Neural cell (in vitro differentiated cells): ENCODE results near the gene MEF2A. TPM values are rescaled to one million over a fixed set of nuclear protein-coding genes. Genes with fewer than 3 reads are reported as not detected.

Experiments used
- H2AFZ ChIP-seq: fragments of 200-600, 300-800 bp; sonication (generic), shearing (Covaris generic); 2 replicates; pipeline ENCODE4 v1.6.0; 2014; ENCODE audit warnings: low read depth, mild to moderate bottlenecking, antibody characterized with exemption, low read length, moderate library complexity
- H3F3A ChIP-seq: fragments of 200-600 bp; shearing (Covaris generic); 2 replicates; pipeline ENCODE4 v1.6.1; 2016; ENCODE audit warnings: mild to moderate bottlenecking, moderate library complexity, mixed read lengths, antibody characterized with exemption, low read length; ENCODE audit not compliant: insufficient read depth, poor library complexity, severe bottlenecking
- H3K27ac ChIP-seq: fragments of 200-600, 300-800 bp; sonication (generic), shearing (Covaris generic); 2 replicates; pipeline ENCODE4 v1.5.1; 2014; ENCODE audit warnings: mild to moderate bottlenecking, low read length, moderate library complexity
- H3K27me3 ChIP-seq: fragments of 300-800, 200-600 bp; sonication (generic), shearing (Covaris generic); 2 replicates; pipeline ENCODE4 v1.6.0; 2014; ENCODE audit warnings: mild to moderate bottlenecking, low read depth, low read length, moderate library complexity; ENCODE audit not compliant: insufficient read depth
- H3K36me3 ChIP-seq: fragments of 300-800, 200-600 bp; sonication (generic), shearing (Covaris generic); 2 replicates; pipeline ENCODE4 v1.5.1; 2014; ENCODE audit warnings: mild to moderate bottlenecking, antibody characterized with exemption, low read length, moderate library complexity; ENCODE audit not compliant: insufficient read depth
- H3K4me2 ChIP-seq: fragments of 300-800, 200-600 bp; sonication (generic), shearing (Covaris generic); 2 replicates; pipeline ENCODE4 v1.6.0; 2014; ENCODE audit warnings: mild to moderate bottlenecking, low read length
- H3K4me3 ChIP-seq: fragments of 300-800, 200-600 bp; sonication (generic), shearing (Covaris generic); 2 replicates; pipeline ENCODE4 v1.5.1; 2014; ENCODE audit warnings: mild to moderate bottlenecking, low read length, moderate library complexity
- H3K79me2 ChIP-seq: fragments of 200-600 bp; shearing (Covaris generic); replicated peaks from 2 replicates; pipeline ENCODE4 v1.6.0; 2014; ENCODE audit warnings: mild to moderate bottlenecking, low read length, moderate library complexity; ENCODE audit not compliant: insufficient read depth
- H3K9ac ChIP-seq: fragments of 300-800, 200-600 bp; sonication (generic), shearing (Covaris generic); 2 replicates; pipeline ENCODE4 v1.6.1; 2016; ENCODE audit warnings: mild to moderate bottlenecking, low read length, mixed read lengths
- H3K9me2 ChIP-seq: fragments of 200-600 bp; shearing (Covaris generic); 2 replicates; pipeline ENCODE4 v1.6.1; 2016; ENCODE audit warnings: mild to moderate bottlenecking, low read length, mixed read lengths; ENCODE audit not compliant: insufficient read depth
- H3K9me3 ChIP-seq: fragments of 200-600, 300-800 bp; sonication (generic), shearing (Covaris generic); 2 replicates; pipeline ENCODE4 v1.6.1; 2016; ENCODE audit warnings: mild to moderate bottlenecking, mixed run types, low read length, moderate library complexity, mixed read lengths
- H4K20me1 ChIP-seq: fragments of 200-600 bp; shearing (Covaris generic); 2 replicates; pipeline ENCODE4 v1.6.1; 2016; ENCODE audit warnings: mild to moderate bottlenecking, mixed run types; ENCODE audit not compliant: insufficient read depth
- EP300 ChIP-seq: fragments of 450-650 bp; conservative IDR thresholded peaks from 2 replicates; pipeline ENCODE4 v1.6.1; 2014; ENCODE audit warnings: antibody characterized with exemption, mild to moderate bottlenecking, moderate library complexity; ENCODE audit not compliant: poor library complexity, severe bottlenecking
- EZH2 ChIP-seq: fragments of 200-600, 300-800 bp; shearing (Covaris generic), sonication (generic); IDR thresholded peaks from 2 replicates; pipeline ENCODE4 v1.6.1; 2014; ENCODE audit warnings: antibody characterized with exemption, low read length, borderline replicate concordance, mild to moderate bottlenecking; ENCODE audit not compliant: insufficient read depth, poor library complexity, severe bottlenecking
- MXI1 ChIP-seq: fragments of 450-650 bp; conservative IDR thresholded peaks from 2 replicates; pipeline ENCODE4 v1.6.1; 2014; ENCODE audit warnings: antibody characterized with exemption, mild to moderate bottlenecking; ENCODE audit not compliant: poor library complexity, severe bottlenecking
- POLR2AphosphoS5 ChIP-seq: IDR thresholded peaks from 2 replicates; pipeline ENCODE4 v1.6.1; 2012
- RAD21 ChIP-seq: fragments of 450-650 bp; conservative IDR thresholded peaks from 2 replicates; pipeline ENCODE4 v1.6.1; 2014; ENCODE audit warnings: antibody characterized with exemption, mild to moderate bottlenecking, moderate library complexity
- SMC3 ChIP-seq: fragments of 450-650 bp; conservative IDR thresholded peaks from 2 replicates; pipeline ENCODE4 v1.6.1; 2014; ENCODE audit warnings: antibody characterized with exemption, mild to moderate bottlenecking, moderate library complexity; ENCODE audit not compliant: poor library complexity
- TAF1 ChIP-seq: IDR thresholded peaks from 2 replicates; pipeline ENCODE4 v1.6.1; 2012; ENCODE audit warnings: low read depth
- polyA plus RNA-seq: library from polyadenylated mRNA; depleted of rRNA; stranded (reverse); fragments of >200 nt; gene quantifications from 2 replicates; pipeline ENCODE4 v1.2.3, GENCODE V29; 2014
- TF ChIP-seq, protein P1 (sequence below): IDR thresholded peaks from 2 replicates; pipeline ENCODE4 v1.6.1; 2012; ENCODE audit warnings: borderline replicate concordance
- TF ChIP-seq, protein P2 (sequence below): fragments of 450-650 bp; IDR thresholded peaks from 2 replicates; pipeline ENCODE4 v1.5.1; 2014; ENCODE audit warnings: antibody characterized with exemption, mild to moderate bottlenecking, moderate library complexity; ENCODE audit not compliant: poor library complexity, severe bottlenecking

The MEF2A gene
- polyA plus RNA-seq, 1 donor from 2014 or later = 32.2 TPM

DNA sequence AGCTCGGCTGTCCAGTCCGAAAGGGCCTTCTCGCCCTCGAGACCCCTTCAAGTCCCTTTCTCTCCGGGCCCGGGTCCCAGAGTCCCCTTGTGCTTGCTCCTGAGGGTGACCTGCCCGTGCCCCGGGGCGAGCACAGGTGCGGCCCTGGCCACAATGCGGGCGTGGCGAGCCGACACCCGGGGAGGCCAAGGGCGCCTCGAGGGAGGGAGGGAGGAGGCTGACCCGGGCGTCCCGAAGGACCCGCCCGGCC, 810 bp upstream of the MEF2A start:
- no peak overlapping the region for H3K27ac ChIP-seq
- no peaks in the 10 kb centered on the region for H3K27me3 ChIP-seq
- H3K9me3 ChIP-seq = no peaks in the 10 kb centered on the region
- H2AFZ ChIP-seq = peak overlapping the region; percentile 74
- peak overlapping the region; percentile 96 for H3K9ac ChIP-seq
- no peaks in the 10 kb centered on the region for H3F3A ChIP-seq
- H3K4me3 ChIP-seq = peak overlapping the region; percentile 69
- H3K79me2 ChIP-seq = peaks cover 33% of the 10 kb centered on the region
- H3K9me2 ChIP-seq = no peaks in the 10 kb centered on the region
- H3K4me2 ChIP-seq = no peak overlapping the region
- TF ChIP-seq RAD21 (no peak), EZH2 (no peak), POLR2AphosphoS5 (no peak), SMC3 (no peak), EP300 (no peak), MXI1 (no peak), TAF1 (no peak)
- TF ChIP-seq, protein P1, sequence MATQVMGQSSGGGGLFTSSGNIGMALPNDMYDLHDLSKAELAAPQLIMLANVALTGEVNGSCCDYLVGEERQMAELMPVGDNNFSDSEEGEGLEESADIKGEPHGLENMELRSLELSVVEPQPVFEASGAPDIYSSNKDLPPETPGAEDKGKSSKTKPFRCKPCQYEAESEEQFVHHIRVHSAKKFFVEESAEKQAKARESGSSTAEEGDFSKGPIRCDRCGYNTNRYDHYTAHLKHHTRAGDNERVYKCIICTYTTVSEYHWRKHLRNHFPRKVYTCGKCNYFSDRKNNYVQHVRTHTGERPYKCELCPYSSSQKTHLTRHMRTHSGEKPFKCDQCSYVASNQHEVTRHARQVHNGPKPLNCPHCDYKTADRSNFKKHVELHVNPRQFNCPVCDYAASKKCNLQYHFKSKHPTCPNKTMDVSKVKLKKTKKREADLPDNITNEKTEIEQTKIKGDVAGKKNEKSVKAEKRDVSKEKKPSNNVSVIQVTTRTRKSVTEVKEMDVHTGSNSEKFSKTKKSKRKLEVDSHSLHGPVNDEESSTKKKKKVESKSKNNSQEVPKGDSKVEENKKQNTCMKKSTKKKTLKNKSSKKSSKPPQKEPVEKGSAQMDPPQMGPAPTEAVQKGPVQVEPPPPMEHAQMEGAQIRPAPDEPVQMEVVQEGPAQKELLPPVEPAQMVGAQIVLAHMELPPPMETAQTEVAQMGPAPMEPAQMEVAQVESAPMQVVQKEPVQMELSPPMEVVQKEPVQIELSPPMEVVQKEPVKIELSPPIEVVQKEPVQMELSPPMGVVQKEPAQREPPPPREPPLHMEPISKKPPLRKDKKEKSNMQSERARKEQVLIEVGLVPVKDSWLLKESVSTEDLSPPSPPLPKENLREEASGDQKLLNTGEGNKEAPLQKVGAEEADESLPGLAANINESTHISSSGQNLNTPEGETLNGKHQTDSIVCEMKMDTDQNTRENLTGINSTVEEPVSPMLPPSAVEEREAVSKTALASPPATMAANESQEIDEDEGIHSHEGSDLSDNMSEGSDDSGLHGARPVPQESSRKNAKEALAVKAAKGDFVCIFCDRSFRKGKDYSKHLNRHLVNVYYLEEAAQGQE = no peak
- TF ChIP-seq, protein P2, sequence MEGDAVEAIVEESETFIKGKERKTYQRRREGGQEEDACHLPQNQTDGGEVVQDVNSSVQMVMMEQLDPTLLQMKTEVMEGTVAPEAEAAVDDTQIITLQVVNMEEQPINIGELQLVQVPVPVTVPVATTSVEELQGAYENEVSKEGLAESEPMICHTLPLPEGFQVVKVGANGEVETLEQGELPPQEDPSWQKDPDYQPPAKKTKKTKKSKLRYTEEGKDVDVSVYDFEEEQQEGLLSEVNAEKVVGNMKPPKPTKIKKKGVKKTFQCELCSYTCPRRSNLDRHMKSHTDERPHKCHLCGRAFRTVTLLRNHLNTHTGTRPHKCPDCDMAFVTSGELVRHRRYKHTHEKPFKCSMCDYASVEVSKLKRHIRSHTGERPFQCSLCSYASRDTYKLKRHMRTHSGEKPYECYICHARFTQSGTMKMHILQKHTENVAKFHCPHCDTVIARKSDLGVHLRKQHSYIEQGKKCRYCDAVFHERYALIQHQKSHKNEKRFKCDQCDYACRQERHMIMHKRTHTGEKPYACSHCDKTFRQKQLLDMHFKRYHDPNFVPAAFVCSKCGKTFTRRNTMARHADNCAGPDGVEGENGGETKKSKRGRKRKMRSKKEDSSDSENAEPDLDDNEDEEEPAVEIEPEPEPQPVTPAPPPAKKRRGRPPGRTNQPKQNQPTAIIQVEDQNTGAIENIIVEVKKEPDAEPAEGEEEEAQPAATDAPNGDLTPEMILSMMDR = no peak
- no peaks in the 10 kb centered on the region for H3K36me3 ChIP-seq
- H4K20me1 ChIP-seq = no peaks in the 10 kb centered on the region

DNA sequence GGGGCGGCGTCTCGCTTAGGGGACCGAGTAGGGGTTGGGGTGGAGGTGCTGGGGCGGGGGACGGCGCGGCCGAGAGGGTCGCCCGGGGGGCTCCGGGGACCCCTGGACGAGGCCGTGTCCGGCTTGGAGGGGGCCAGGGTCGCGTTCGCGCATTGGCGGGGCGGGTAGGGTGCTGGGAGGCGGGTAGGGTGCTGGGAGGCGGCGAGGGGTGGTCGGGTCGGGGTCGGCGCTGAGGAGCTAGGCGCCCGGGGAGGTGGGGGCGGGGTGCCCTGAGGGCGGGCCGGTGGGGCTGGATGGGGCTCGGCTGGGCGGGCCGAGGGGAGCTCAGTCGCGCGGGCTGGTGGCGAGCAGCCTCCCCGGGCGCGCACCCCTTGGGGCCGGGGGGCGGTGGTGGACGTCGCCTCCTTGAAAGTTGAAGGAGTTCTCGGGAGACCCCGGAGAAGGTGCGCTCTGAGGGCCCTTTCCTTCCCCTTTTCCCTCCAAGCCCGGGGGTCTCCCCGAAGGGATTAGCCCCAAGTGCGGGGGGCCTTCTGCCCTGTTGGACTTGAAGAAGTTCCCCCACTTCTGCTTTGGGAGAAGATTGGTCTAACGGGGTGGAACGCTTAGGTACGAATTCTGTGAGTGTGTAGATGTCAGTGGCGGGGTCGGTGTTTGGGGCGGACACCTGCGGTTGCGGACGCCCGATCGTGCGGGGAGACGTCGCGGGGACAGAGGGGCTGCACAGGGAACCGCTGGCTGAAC, 543 bp downstream of the MEF2A start:
- peak overlapping the region; percentile 78 for H3K4me3 ChIP-seq
- H3K9ac ChIP-seq = peak overlapping the region; percentile 96
- no peaks in the 10 kb centered on the region for H4K20me1 ChIP-seq
- TF ChIP-seq RAD21 = no peak
- no peak for TF ChIP-seq EZH2
- no peak for TF ChIP-seq EP300
- TF ChIP-seq, protein P1 = no peak
- TF ChIP-seq TAF1 = no peak
- no peak for TF ChIP-seq MXI1
- TF ChIP-seq, protein P2 = no peak
- no peak for TF ChIP-seq SMC3
- no peak for TF ChIP-seq POLR2AphosphoS5
- H3K9me2 ChIP-seq = no peaks in the 10 kb centered on the region
- H3K27me3 ChIP-seq = no peaks in the 10 kb centered on the region
- H3K4me2 ChIP-seq = peak overlapping the region; percentile 96
- H3K79me2 ChIP-seq = peaks cover 40% of the 10 kb centered on the region
- H3K27ac ChIP-seq = peak overlapping the region; percentile 93
- H2AFZ ChIP-seq = peak overlapping the region; percentile 99
- no peaks in the 10 kb centered on the region for H3K9me3 ChIP-seq
- H3K36me3 ChIP-seq = no peaks in the 10 kb centered on the region
- H3F3A ChIP-seq = no peaks in the 10 kb centered on the region
